Activated CD4-positive, alpha-beta memory T cell treated with anti-CD3 and anti-CD28 coated beads, Interleukin-2, amount 10 ng/mL, durations not matched to agents 7 days and 5 days (primary cell): ENCODE measurements around the gene EXOSC1. TPM values are rescaled to one million over a fixed set of nuclear protein-coding genes. Genes with fewer than 3 reads are reported as not detected.
"Not testable (repeated sequence)": the region's sequence is repeated elsewhere in the genome, so short reads cannot be mapped to it uniquely, and the experiment has no call there.

Experiments used
- CTCF ChIA-PET: fragments of 350-600 bp; sonication (Branson Sonifier 250); formaldehyde crosslinking; loops from one replicate; lab custom pipeline; 2021; ENCODE audit warnings: antibody characterized with exemption, inconsistent platforms; lab: Charles Lee
- POLR2A ChIA-PET: fragments of 350-600 bp; sonication (Branson Sonifier 250); formaldehyde crosslinking; loops from one replicate; lab custom pipeline; 2021; ENCODE audit warnings: antibody characterized with exemption; lab: Charles Lee
- DNase-seq: peaks from one replicate; pipeline ENCODE4 v3.0.0-alpha.2; 2020
- H3K27ac Mint-ChIP-seq: one replicate; pipeline ENCODE4 v1.8.0; 2021; ENCODE audit warnings: mild to moderate bottlenecking, mixed read lengths
- H3K27me3 Mint-ChIP-seq: one replicate; pipeline ENCODE4 v1.8.0; 2021; ENCODE audit warnings: mixed read lengths
- H3K36me3 Mint-ChIP-seq: one replicate; pipeline ENCODE4 v1.8.0; 2021; ENCODE audit warnings: low read depth, mixed read lengths
- H3K4me1 Mint-ChIP-seq: one replicate; pipeline ENCODE4 v1.8.0; 2021; ENCODE audit warnings: mixed read lengths
- H3K4me3 Mint-ChIP-seq: one replicate; pipeline ENCODE4 v1.8.0; 2021; ENCODE audit warnings: mild to moderate bottlenecking, mixed read lengths
- H3K9me3 Mint-ChIP-seq: one replicate; pipeline ENCODE4 v1.8.0; 2021; ENCODE audit warnings: mixed read lengths
- total RNA-seq, 2 experiments: library from RNA; stranded (reverse); gene quantifications; one replicate each; pipeline ENCODE4 v1.2.3, GENCODE V29; 2021

EXOSC1 gene
- total RNA-seq, 2 experiments from 2014 or later, result 49.3 to 49.8 TPM

DNA sequence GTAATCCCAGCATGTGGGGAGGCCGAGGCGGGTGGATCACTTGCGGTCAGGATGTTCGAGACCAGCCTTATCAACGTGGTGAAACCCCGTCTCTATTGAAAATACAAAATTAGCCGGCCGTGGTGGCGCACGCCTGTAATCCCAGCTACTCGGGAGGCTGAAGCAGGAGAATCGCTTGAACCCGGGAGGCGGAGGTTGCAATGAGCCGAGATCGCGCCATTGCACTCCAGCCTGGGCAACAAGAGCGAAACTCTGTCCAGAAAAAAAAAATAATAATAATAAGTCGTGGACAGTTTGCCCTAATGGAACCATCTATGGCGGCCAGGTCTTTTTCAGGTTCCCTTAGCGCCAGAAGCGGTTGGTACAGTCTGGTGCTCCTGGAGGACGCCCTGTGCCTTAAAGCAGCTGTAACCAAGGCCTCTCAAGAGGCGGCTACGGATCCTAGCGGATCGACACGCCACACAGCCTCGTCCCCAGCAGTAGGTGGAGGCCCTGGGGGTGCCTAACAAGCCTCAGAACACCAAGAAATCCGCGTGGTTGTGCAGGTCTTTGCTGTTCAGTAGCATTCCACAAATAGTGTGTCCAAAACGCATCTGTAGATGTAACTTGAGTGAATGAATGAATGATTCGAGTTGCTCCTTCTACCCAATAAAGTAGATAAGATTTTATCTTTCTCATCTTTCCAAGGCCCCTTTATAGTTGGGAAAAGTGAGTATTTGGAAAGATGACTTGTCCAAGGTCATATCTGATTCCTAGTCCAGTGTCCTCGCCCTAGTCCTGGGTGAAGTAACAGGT is 18.8 kb downstream of the EXOSC1 start:
- peaks cover 44% of the 10 kb centered on the region for H3K4me1 Mint-ChIP-seq

DNA sequence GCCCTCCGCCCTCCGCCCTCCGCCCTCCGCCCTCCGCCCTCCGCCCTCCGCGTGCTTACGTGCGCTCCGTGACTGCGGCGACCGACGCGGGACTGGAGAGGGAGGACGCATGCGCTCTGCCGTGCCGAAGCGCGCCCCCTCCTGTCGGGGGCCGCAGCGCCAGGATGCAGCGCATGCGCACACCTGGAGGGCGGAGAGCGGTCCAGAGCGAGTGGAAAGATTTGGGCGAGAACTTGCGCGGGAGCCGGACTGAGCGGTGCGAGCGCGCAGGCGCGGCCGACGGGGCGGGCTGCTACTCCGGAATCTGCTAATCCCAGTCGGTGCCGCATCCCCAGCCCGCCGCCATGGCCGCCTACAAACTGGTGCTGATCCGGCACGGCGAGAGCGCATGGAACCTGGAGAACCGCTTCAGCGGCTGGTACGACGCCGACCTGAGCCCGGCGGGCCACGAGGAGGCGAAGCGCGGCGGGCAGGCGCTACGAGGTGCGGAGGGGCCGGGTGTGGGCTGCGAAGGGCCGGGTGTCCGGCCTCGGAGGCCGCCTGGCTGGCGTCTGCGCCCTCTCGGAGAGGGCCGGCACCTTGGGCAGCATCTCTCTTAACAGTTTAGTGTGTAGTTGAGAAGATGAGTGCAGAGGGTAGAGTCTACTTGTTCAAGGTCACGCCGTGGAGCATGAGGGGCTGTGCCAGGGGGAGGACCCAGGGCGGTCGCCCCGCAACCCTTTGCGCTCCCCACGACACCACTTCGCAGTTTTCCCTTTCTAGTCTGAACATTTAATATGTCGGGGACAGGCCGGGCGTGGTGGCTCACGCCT is 19.6 kb downstream of the EXOSC1 start, which contains the start of gene PGAM1:
Gene PGAM1, plus strand, starts transcription at position 228 of the 812 bp plus-strand sequence. Its CDS starts 117 bp downstream, at position 345.
- Mint-ChIP-seq H3K27me3 (no peaks in the 10 kb centered on the region), H3K4me1 (peaks cover 50% of the 10 kb centered on the region), H3K4me3 (peak within 1 kb of the TSS; percentile 90), H3K27ac (peak within 1 kb of the TSS; percentile 92), H3K9me3 (no peaks in the 10 kb centered on the region), H3K36me3 (peaks cover 49% of the 10 kb centered on the region)
- CTCF ChIA-PET, result interaction anchor here (0.9 to 5.3 kb wide), 5 partner anchors 12 to 19 kb away, joined by 5 to 41 read pairs (median 22); no protein-coding TSS in a partner anchor
- POLR2A ChIA-PET, result interaction anchor here (0.8 to 4.4 kb wide), 5 partner anchors 8 to 26 kb away, joined by 3 to 41 read pairs (median 9); partner anchors contain the start of gene RRP12
- peak; percentile 97 for DNase-seq

More for the DNA sequence above, 18.8 kb downstream of the EXOSC1 start:
- Mint-ChIP-seq H3K4me3 (peak overlapping the region; percentile 90), H3K27ac (peak overlapping the region; percentile 92), H3K9me3 (no peaks in the 10 kb centered on the region), H3K36me3 (peaks cover 55% of the 10 kb centered on the region), H3K27me3 (no peaks in the 10 kb centered on the region)
- DNase-seq, result peak; percentile 38
- CTCF ChIA-PET, result interaction anchor here (0.9 to 2.4 kb wide), 7 partner anchors 11 to 21 kb away, joined by 3 to 22 read pairs (median 5); partner anchors contain the start of genes EXOSC1 and ZDHHC16
- POLR2A ChIA-PET, result interaction anchor here (1.1 to 4.2 kb wide), 9 partner anchors 8 to 214 kb away, joined by 3 to 37 read pairs (median 6); partner anchors contain the start of genes EXOSC1, FRAT1, RRP12 and ZDHHC16

DNA sequence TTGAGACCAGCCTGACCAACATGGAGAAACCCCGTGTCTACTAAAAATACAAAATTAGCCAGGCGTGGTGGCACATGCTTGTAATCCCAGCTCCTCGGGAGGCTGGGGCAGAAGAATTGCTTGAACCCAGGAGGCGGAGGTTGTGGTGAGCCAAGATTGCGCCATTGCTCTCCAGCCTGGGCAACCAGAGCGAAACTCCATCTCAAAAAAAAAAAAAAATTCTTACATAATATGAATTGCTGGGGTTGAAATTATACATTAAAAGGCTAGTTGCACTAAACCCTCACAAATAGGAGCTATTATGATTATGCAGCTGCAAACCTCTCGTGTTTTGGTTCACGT is 22.1 kb downstream of the EXOSC1 start:
- H3K9me3 Mint-ChIP-seq, DNase-seq, H3K27me3 Mint-ChIP-seq: not testable (repeated sequence)
- Mint-ChIP-seq H3K4me3 (peak overlapping the region; percentile 48), H3K36me3 (peaks cover 28% of the 10 kb centered on the region), H3K27ac (peak overlapping the region; percentile 92), H3K4me1 (peaks cover 48% of the 10 kb centered on the region)
- POLR2A ChIA-PET, result interaction anchor here (0.7 to 7.0 kb wide), 3 partner anchors 10 to 23 kb away, joined by 3 to 41 read pairs (median 30); partner anchors contain the start of gene RRP12
- CTCF ChIA-PET, result interaction anchor here (0.7 to 5.3 kb wide), 5 partner anchors 11 to 433 kb away, joined by 3 to 41 read pairs (median 5); no protein-coding TSS in a partner anchor

- no peak overlapping the region for H3K4me3 Mint-ChIP-seq
- POLR2A ChIA-PET, result interaction anchor here (4.4 kb wide), 1 partner anchor 12 kb away, joined by 37 read pairs; no protein-coding TSS in a partner anchor
Measured at GRCh38 chr10:97416565-97416964, 29.2 kb downstream of the EXOSC1 start.

DNA sequence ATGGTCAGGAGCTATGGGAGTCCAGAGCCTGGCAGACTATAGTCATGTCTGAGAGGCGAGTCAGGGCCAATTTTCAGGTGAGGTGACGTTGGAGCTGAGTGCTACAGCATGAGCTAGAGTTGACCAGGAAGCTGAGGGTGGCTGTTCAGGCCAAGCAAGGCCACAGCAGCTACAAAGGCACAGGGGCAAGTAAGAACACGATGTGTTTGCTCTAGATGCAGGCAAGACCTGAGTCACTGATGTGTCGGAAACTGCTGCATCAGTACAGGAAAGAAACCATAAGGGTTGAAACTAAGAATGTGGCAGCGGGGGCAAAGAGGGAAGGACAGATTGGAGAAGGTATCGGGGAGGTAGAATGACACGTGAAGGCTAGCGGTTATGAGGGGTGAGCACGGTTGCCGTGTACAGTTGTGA is 32.9 kb downstream of the EXOSC1 start:
- ChIA-PET CTCF (interaction anchor here (0.6 to 8.4 kb wide), 4 partner anchors 11 to 87 kb away, joined by 3 to 68 read pairs (median 22); partner anchors contain the start of genes PGAM1 and RRP12), POLR2A (interaction anchor here (0.7 to 4.4 kb wide), 11 partner anchors 8 to 228 kb away, joined by 3 to 41 read pairs (median 4); partner anchors contain the start of genes EXOSC1, FRAT1, PGAM1 and PI4K2A)
- H3K4me1 Mint-ChIP-seq, result peaks cover 63% of the 10 kb centered on the region
- no peaks in the 10 kb centered on the region for H3K36me3 Mint-ChIP-seq
- peak; percentile 66 for DNase-seq
- peak overlapping the region; percentile 83 for H3K27ac Mint-ChIP-seq
- H3K27me3 Mint-ChIP-seq, result no peaks in the 10 kb centered on the region
- no peaks in the 10 kb centered on the region for H3K9me3 Mint-ChIP-seq
- peak overlapping the region; percentile 39 for H3K4me3 Mint-ChIP-seq

More at GRCh38 chr10:97416565-97416964, 29.2 kb downstream of the EXOSC1 start:
- Mint-ChIP-seq H3K27ac (peak overlapping the region; percentile 72), H3K27me3 (no peaks in the 10 kb centered on the region), H3K4me1 (peaks cover 73% of the 10 kb centered on the region), H3K9me3 (no peaks in the 10 kb centered on the region), H3K36me3 (peaks cover 2% of the 10 kb centered on the region)
- CTCF ChIA-PET, result interaction anchor here (1.5 to 8.4 kb wide), 2 partner anchors 11 to 14 kb away, joined by 5 to 68 read pairs; partner anchors contain the start of gene RRP12
- DNase-seq, result no peak

- POLR2A ChIA-PET, result interaction anchor here (0.8 to 2.4 kb wide), 4 partner anchors 11 to 33 kb away, joined by 3 to 10 read pairs (median 4); partner anchors contain the start of genes PGAM1 and RRP12
- CTCF ChIA-PET, result interaction anchor here (1.9 to 8.4 kb wide), 4 partner anchors 7 to 16 kb away, joined by 11 to 68 read pairs (median 42); partner anchors contain the start of genes PGAM1 and RRP12
- Mint-ChIP-seq H3K4me3 (no peak overlapping the region), H3K36me3 (no peaks in the 10 kb centered on the region), H3K9me3 (no peaks in the 10 kb centered on the region), H3K27me3 (no peaks in the 10 kb centered on the region), H3K27ac (no peak overlapping the region), H3K4me1 (peaks cover 56% of the 10 kb centered on the region)
- no peak for DNase-seq
Measured at GRCh38 chr10:97411406-97411805, 34.4 kb downstream of the EXOSC1 start.

DNA sequence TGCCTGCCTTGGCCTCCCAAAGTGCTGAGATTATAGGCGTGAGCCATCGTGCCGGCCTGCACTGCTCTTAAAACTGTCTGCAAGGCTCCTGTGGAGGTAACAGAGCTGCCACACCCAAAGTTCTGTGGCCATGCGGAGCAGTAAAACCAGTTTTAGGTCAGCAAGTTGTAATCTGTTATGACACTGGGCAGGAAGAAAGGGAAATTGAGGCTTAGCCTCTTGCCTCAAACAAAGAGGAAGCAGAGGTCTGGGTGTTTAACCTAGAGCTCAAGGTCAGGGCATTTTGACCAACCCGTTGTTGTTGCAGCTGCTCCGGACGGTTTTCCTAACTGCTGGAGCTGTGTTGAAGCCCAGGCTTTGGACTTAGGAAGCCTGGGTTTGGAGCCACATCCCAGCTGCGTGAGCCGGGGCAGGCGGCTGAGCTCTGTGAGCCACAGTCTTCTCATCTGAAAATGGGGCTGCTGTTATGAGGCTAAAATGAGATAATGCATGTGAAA is 37.3 kb downstream of the EXOSC1 start:
- POLR2A ChIA-PET, result interaction anchor here (1.2 to 2.5 kb wide), 4 partner anchors 11 to 37 kb away, joined by 3 to 21 read pairs (median 9); partner anchors contain the start of genes EXOSC1 and ZDHHC16
- H3K4me3 Mint-ChIP-seq, result no peak overlapping the region

DNA sequence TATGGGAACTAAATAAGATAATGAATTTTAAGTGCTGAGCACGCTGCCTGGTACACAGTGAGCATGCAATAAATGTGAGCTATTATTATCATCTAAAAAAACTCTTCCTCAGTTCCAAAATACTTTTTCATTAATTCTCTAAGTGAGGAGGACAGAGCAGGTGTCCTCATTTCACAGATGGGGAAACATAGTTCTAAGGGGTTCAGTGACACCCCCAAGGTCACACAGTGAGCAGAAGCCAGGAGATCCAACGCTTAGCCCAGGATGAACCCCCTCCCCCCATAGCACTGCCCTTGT is 37.9 kb downstream of the EXOSC1 start:
- no peak for DNase-seq
- Mint-ChIP-seq H3K9me3 (no peaks in the 10 kb centered on the region), H3K27ac (peak overlapping the region; percentile 62), H3K4me3 (no peak overlapping the region), H3K4me1 (peaks cover 28% of the 10 kb centered on the region), H3K36me3 (no peaks in the 10 kb centered on the region), H3K27me3 (no peaks in the 10 kb centered on the region)
- ChIA-PET POLR2A (interaction anchor here (1.0 to 2.0 kb wide), 4 partner anchors 20 to 37 kb away, joined by 3 to 10 read pairs (median 6); partner anchors contain the start of genes EXOSC1 and ZDHHC16), CTCF (interaction anchor here (0.9 to 5.2 kb wide), 11 partner anchors 11 to 146 kb away, joined by 3 to 42 read pairs (median 6); partner anchors contain the start of gene PGAM1)

More for the DNA sequence above, 37.3 kb downstream of the EXOSC1 start:
- H3K9me3 Mint-ChIP-seq, result no peaks in the 10 kb centered on the region
- no peaks in the 10 kb centered on the region for H3K27me3 Mint-ChIP-seq
- H3K4me1 Mint-ChIP-seq, result peaks cover 32% of the 10 kb centered on the region
- no peak for DNase-seq
- no peak overlapping the region for H3K27ac Mint-ChIP-seq
- CTCF ChIA-PET, result interaction anchor here (0.6 to 8.4 kb wide), 12 partner anchors 6 to 146 kb away, joined by 3 to 68 read pairs (median 6); partner anchors contain the start of genes PGAM1 and RRP12
- H3K36me3 Mint-ChIP-seq, result no peaks in the 10 kb centered on the region

DNA sequence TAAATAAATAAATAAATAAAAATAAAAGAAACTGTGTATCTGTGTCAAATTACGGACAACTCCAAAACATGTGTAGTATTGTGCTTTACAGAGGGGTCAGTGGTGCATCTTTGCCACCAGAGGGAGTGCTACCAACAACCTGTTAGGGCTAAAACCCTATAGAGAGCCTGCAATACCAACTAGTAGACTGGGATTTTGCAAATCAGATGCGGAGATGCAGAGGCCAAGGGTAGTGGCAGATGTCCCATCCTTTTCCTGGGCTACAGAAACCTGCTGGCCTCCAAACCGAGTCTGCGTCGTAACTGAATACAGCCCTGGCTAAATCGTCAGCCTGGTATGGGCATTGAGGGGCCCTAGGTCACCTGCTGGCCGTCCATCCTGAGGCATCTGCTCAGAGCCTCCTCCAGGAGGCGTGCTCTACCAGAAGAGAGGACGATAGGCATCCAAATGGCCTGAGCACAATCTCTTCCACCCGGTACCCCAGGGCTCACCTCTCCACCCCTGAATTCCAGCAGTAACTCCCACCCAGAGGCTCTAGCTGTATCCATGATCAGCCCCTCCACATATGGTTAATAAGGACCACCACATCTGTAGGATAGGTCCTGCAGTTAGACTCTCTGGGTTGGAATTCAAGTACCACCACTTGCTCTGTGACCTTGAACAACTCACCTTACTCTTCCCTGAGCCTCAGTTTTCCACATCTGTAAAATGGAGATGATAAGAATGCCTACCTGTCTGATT is 38.4 kb downstream of the EXOSC1 start:
- Mint-ChIP-seq H3K9me3 (no peaks in the 10 kb centered on the region), H3K4me1 (peaks cover 24% of the 10 kb centered on the region), H3K27me3 (no peaks in the 10 kb centered on the region), H3K4me3 (peak overlapping the region; percentile 25), H3K36me3 (no peaks in the 10 kb centered on the region), H3K27ac (peak overlapping the region; percentile 62)
- ChIA-PET CTCF (interaction anchor here (0.7 to 5.2 kb wide), 15 partner anchors 8 to 147 kb away, joined by 3 to 42 read pairs (median 5); partner anchors contain the start of gene PGAM1), POLR2A (interaction anchor here (1.0 to 2.0 kb wide), 4 partner anchors 21 to 38 kb away, joined by 3 to 10 read pairs (median 4); no protein-coding TSS in a partner anchor)
- peak; percentile 71 for DNase-seq

GRCh38 chr10:97406483-97406882 is 39.3 kb downstream of the EXOSC1 start:
- not testable (repeated sequence) for H3K27me3 Mint-ChIP-seq, H3K4me3 Mint-ChIP-seq, H3K9me3 Mint-ChIP-seq, H3K27ac Mint-ChIP-seq, H3K36me3 Mint-ChIP-seq, DNase-seq
- ChIA-PET CTCF (interaction anchor here (0.7 to 5.2 kb wide), 10 partner anchors 9 to 148 kb away, joined by 3 to 42 read pairs (median 5); partner anchors contain the start of gene PGAM1), POLR2A (interaction anchor here (1.2 kb wide), 1 partner anchor 38 kb away, joined by 4 read pairs; no protein-coding TSS in a partner anchor)
- peaks cover 23% of the 10 kb centered on the region for H3K4me1 Mint-ChIP-seq

DNA sequence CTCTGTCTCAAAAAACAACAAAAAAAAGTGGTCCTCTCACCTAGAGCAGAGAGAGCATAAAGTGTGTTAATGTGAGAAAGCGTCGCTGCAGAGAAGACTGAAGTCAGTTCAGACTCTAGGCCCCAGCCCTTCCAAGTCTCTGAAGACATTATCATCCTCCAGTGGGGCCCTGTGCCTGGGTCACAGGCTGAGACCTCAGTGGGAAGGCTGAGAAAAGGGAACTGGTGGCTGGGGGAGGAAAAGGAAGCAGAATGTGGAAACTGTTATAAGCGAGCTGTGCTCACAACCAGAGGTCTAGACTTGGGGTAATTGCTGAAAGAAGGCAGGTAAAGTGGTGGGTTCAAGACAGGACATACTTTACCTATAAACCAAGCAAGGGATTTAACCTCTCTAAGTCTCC is 39.7 kb downstream of the EXOSC1 start:
- H3K4me1 Mint-ChIP-seq, result peaks cover 25% of the 10 kb centered on the region
- H3K4me3 Mint-ChIP-seq, result no peak overlapping the region
- H3K9me3 Mint-ChIP-seq, result no peaks in the 10 kb centered on the region
- no peak overlapping the region for H3K27ac Mint-ChIP-seq
- H3K27me3 Mint-ChIP-seq, result no peaks in the 10 kb centered on the region
- POLR2A ChIA-PET, result no interaction called here
- no peak for DNase-seq
- no peaks in the 10 kb centered on the region for H3K36me3 Mint-ChIP-seq
- CTCF ChIA-PET, result interaction anchor here (0.6 to 5.2 kb wide), 9 partner anchors 9 to 148 kb away, joined by 3 to 42 read pairs (median 5); partner anchors contain the start of gene PGAM1
